HG03469 (cell line): Measurements from ENCODE around the gene NNAT.

Source experiments
- ATAC-seq: cut with Tn5 transposase; IDR thresholded peaks from one replicate; pipeline ENCODE4 v1.9.1; 2021; ENCODE audit warnings: mild to moderate bottlenecking, moderate library complexity, moderate number of reproducible peaks; ENCODE audit not compliant: unreplicated experiment

NNAT gene

DNA sequence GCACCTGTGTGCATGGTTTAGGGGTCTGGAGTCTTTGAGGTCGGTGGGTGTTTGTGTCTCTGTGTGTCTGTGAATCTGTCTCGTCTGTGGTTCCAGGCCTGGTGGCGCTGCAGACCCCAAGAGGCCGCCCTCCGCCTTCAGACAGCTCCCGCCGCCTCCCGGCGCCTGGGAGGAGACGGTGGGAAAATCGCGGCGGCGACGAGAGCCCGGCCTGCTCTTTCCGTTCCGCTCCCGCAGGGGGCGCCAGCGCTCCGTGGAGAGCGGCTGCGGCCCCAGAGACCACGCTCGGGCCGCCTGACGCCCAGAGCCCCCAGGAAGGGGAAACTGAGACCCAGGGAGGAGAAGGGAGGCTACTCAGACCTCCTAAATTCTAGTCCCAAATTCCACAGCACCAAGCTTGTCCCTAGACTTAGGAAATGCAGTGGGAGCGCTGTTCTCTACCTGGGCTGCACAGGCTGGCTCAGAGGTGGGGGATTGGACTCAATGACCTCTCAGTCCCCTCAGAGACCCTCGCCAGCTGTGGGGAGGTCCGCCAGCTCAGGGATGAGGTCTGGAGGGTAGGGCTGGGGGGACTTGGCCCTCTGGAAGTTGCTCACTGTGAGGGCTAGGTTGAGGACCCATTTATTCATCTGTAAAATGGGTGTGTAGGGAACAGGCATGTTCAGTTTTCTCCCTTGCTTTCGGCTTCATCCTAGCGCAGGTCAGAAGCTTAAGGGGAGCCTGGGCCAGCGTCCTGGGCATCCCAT lies 43.5 kb downstream of the NNAT start:
- ATAC-seq: no peak

DNA sequence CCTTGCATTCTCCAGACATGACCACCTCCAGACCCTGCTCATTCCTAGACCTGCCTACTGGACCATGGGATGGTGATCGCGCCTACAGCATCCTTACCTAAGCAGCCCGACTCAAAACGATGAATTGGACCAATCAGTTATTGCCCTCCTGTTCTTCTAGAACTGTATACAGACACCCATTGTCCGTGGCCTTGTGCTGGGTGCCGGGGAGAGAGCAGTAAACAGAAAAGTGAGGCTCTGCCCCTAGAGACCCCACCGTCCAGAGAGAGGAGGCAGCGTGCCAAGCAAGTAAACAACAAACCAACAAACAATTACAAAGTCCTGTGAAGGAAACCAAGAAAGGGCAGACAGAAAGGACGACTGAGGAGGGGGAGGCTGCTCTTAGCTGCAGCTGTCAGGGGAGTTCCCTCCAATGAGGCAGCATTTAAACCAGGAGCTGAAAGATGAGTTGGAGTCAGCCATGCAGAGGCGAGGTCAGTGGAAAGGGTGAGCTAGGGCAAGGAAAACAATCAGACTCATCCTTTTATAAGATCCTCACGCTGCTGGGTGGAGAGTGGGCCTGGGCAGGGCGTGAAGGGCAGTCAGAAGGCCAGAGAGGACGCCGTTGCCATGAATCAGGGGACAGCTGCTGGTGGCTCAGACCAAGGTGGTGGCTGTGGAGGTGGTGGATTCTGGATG lies 44.2 kb downstream of the NNAT start:
- no peak for ATAC-seq

DNA sequence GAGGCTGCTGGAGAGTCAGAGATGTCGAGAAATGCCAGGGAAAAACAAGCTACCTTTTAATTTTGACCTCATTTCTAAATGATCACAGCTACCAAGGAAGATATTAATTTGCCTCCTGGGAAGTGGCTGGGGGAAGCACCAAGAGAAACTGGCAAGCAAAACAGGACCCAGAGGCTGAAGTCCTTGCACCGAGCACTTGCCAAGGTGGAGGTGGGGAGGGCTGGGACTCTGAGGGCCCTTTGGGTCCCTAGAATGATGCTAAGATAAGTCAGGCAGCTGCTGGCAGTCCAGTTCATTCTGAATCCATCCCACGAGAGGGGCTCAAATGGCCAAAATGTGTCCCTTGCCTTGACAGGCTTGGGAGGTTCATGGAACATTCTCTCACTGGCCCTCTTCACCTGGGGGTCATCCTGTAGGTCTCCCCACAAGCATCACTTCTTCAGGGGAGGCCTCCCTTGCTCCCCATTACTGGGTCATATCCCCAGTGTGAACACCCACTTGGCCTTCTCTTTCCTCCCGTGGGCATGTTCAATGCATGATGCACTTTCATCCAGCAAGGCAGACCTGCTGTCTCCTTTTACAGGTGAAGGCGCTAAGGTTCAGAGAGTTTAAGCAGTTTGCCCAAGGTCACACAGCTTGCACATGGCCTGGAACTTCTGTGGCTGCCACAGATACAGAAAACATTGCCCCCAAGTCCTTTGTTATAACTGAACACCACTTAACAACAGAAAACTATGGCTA lies 45.7 kb downstream of the NNAT start:
- ATAC-seq: no peak

DNA sequence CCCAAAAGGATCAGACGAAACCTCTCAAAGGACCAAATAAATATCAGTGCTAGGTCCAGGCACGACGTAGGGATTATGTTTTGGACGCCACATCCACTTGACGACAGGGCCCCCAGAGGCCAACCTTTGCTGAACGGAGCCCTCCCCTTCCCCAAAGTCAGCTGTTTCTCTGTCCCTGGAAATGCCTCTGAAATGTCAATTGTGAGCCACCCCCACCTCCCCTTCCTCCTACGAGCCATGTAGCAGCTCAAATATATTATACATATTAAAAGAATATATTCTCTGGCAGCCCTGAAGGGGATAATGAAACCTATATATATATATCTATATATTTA lies 46.2 kb downstream of the NNAT start:
- no peak for ATAC-seq

DNA sequence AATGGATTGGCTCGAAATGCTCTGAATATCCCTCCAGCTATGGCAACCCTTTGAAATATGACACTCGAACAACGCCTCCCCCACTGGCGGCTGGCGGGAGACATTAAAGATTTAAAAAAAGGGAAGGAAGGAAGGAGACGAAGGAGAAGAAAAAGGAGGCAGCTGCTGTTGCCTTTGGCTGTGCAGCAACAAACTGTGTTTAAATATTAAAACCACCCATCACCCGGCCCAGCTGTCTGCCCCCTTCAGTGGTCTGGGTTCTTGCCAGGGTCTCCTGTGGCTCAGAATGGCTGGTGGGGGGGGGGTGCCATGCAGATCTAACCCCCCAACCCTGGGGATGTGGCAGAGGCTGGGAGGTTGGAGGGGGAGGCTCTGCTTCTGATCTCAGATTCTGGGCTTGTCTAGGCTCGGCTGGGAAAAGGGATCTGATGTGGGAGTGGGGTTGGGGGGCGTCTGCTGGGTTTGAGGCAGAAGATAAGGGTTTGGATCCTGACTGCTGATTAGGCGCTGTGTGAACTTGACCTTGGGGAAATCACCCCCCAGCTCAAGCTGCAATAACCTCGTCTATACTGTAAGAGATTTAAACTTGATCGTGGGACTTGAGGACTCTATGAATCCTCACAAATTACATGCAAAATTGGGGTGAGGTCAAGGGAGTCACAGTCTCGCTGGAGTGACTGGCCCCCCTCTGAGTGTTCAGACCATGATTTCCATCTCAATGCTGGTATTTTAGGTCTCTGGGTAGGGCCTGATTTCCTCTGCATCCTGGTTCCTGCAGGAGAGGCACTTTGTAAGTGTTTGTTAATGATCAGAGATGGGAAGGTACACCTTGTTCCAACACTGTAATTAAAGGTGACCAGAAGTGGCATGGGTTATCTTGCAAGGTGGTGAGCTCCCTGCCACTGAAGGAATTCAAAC lies 46.9 kb downstream of the NNAT start:
- ATAC-seq: no peak

DNA sequence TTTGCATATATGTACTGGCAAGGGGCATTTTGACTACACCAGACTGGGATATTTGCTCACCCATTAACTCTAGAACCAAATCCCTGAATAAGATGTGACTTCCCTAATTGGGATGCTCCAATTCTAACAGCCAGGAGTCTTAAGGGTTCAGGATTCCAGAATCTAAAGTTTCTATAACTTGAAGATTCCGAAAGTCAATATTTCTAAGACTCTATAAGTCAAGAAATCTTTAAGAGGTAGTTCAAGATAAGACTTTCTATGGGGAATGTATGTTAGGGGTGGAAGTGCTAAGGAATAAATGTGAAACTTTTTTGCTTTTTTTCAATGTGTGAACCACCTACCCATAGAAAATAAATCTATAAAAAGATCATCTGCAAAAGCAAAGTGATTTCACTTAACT lies 49.4 kb downstream of the NNAT start:
- no peak for ATAC-seq

DNA sequence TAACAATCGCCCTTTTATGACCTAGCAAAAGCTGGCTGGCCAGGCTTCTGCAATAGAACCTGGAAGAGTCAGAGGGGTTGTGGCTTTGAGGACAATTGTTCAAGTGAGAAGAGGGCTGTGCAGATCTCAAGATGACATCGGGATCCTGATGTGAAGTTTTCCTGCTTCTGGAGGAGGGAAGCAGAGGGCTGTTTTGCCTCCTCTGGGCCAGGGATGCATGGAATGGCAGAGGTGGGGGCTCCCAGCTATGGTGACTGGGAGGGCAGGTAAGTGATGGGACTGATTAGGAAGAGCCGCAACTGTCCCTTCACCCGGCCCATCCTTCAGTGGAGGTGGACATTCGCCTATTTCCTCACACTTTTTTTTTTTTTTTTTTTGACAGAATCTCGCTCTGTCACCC lies 50.0 kb downstream of the NNAT start:
- ATAC-seq: no peak
